Adipose tissue (tissue), 3 donors: Measurements from ENCODE around the gene GALNT9. TPM values are rescaled to one million over a fixed set of nuclear protein-coding genes. Genes with fewer than 3 reads are reported as not detected.

Source experiments
- H3K27ac ChIP-seq: one replicate; pipeline ENCODE4 v1.5.1; 2013; ENCODE audit warnings: low read depth, low read length
- WGBS, 3 donors: extraction: QIAGEN DNeasy Blood & Tissue Kit; methylation state at CpG; one replicate each; pipeline ENCODE4 v1.1.7; 2013; 5-methylcytosine and 5-hydroxymethylcytosine counted together
- polyA plus RNA-seq, 3 donors: library from polyadenylated mRNA; stranded (reverse); fragments of 200-250 nt; gene quantifications; one replicate each; pipeline ENCODE4 v1.2.3, GENCODE V29; 2013
- donor health status: healthy with polysubstance abuse.
- donor health status: Bipolar disorder and iron deficiency.
- donor health status: healthy.

GALNT9 gene
- polyA plus RNA-seq, 3 donors, result 0.03 to 1.1 (median 1.0) TPM

GRCh38 chr12:132238488-132238854 lies 90.9 kb downstream of the GALNT9 start:
- WGBS, 3 donors, result 60 to 71% (median 70%) methylated on average over 8 to 9 of the region's 9 CpGs
- H3K27ac ChIP-seq, result no peak overlapping the region

GRCh38 chr12:132237772-132238487 lies 91.5 kb downstream of the GALNT9 start:
- H3K27ac ChIP-seq, result no peak overlapping the region
- 59 to 74% (median 72%) methylated on average over 33 of the region's 33 CpGs for WGBS, 3 donors

- WGBS, 3 donors, result 76 to 84% (median 82%) methylated on average over 14 of the region's 14 CpGs
- no peak overlapping the region for H3K27ac ChIP-seq
These were observed 92.2 kb downstream of the GALNT9 start for GRCh38 chr12:132236930-132237771.

GRCh38 chr12:132236129-132236929 lies 93.1 kb downstream of the GALNT9 start:
- WGBS, 3 donors, result 71 to 78% (median 72%) methylated on average over 29 to 31 of the region's 31 CpGs
- no peak overlapping the region for H3K27ac ChIP-seq

- H3K27ac ChIP-seq, result no peak overlapping the region
- WGBS, 3 donors, result 83 to 86% (median 85%) methylated on average over 22 to 24 of the region's 25 CpGs
These were observed 94.1 kb downstream of the GALNT9 start for GRCh38 chr12:132235116-132235820.

- WGBS, 3 donors, result 82 to 89% (median 88%) methylated on average over 17 to 22 of the region's 22 CpGs
- no peak overlapping the region for H3K27ac ChIP-seq
These were observed 99.0 kb downstream of the GALNT9 start for GRCh38 chr12:132230381-132230780.

- no peak overlapping the region for H3K27ac ChIP-seq
- WGBS, 3 donors, result 85 to 91% (median 90%) methylated on average over 13 to 17 of the region's 17 CpGs
These were observed 99.5 kb downstream of the GALNT9 start for GRCh38 chr12:132229926-132230325.

GRCh38 chr12:132229193-132229760 lies 100.1 kb downstream of the GALNT9 start:
- no peak overlapping the region for H3K27ac ChIP-seq
- 82 to 87% (median 83%) methylated on average over 29 of the region's 29 CpGs for WGBS, 3 donors

GRCh38 chr12:132228476-132229192 lies 100.8 kb downstream of the GALNT9 start:
- WGBS, 3 donors, result 51 to 59% (median 52%) methylated on average over 28 of the region's 28 CpGs
- H3K27ac ChIP-seq, result no peak overlapping the region

GRCh38 chr12:132227782-132228475 lies 101.5 kb downstream of the GALNT9 start:
- WGBS, 3 donors, result 46 to 59% (median 48%) methylated on average over 22 to 26 of the region's 26 CpGs
- H3K27ac ChIP-seq, result no peak overlapping the region

GRCh38 chr12:132227118-132227517 lies 102.3 kb downstream of the GALNT9 start:
- no peak overlapping the region for H3K27ac ChIP-seq
- 63% methylated on average over 28 of the region's 28 CpGs for WGBS, 3 donors

GRCh38 chr12:132226604-132227003 lies 102.8 kb downstream of the GALNT9 start:
- WGBS, 3 donors, result 58 to 87% (median 82%) methylated on average over 1 of the region's 1 CpG
- H3K27ac ChIP-seq, result no peak overlapping the region

- H3K27ac ChIP-seq, result no peak overlapping the region
- 74 to 85% (median 79%) methylated on average over 1 of the region's 1 CpG for WGBS, 3 donors
These were observed 104.2 kb downstream of the GALNT9 start for GRCh38 chr12:132225214-132225613.

GRCh38 chr12:132224484-132224883 lies 104.9 kb downstream of the GALNT9 start:
- WGBS, 3 donors, result 91 to 96% (median 94%) methylated on average over 2 of the region's 2 CpGs
- no peak overlapping the region for H3K27ac ChIP-seq

GRCh38 chr12:132222808-132223173 lies 106.6 kb downstream of the GALNT9 start:
- 56 to 78% (median 69%) methylated on average over 6 of the region's 6 CpGs for WGBS, 3 donors
- H3K27ac ChIP-seq, result no peak overlapping the region

GRCh38 chr12:132222096-132222807 lies 107.1 kb downstream of the GALNT9 start:
- WGBS, 3 donors, result 14 to 25% (median 22%) methylated on average over 24 of the region's 24 CpGs
- H3K27ac ChIP-seq, result no peak overlapping the region
